Nasal cavity respiratory epithelium epithelial cell of viscerocranial mucosa (primary cell): Measurements from ENCODE around the gene B3GLCT. TPM values are rescaled to one million over a fixed set of nuclear protein-coding genes. Genes with fewer than 3 reads are reported as not detected.

Experiments
- total RNA-seq: library from RNA; depleted of rRNA; stranded (reverse); fragments of >200 nt; gene quantifications from 2 replicates; pipeline ENCODE4 v1.2.3, GENCODE V29; 2014

Gene B3GLCT
- total RNA-seq, result 6.7 and 7.2 TPM in 2 replicates

GRCh38 chr13:31199849-31200636, at the start of gene B3GLCT:
TSS of gene B3GLCT (plus strand) at chr13:31199975. CDS start at chr13:31200085, 110 bp downstream.

DNA sequence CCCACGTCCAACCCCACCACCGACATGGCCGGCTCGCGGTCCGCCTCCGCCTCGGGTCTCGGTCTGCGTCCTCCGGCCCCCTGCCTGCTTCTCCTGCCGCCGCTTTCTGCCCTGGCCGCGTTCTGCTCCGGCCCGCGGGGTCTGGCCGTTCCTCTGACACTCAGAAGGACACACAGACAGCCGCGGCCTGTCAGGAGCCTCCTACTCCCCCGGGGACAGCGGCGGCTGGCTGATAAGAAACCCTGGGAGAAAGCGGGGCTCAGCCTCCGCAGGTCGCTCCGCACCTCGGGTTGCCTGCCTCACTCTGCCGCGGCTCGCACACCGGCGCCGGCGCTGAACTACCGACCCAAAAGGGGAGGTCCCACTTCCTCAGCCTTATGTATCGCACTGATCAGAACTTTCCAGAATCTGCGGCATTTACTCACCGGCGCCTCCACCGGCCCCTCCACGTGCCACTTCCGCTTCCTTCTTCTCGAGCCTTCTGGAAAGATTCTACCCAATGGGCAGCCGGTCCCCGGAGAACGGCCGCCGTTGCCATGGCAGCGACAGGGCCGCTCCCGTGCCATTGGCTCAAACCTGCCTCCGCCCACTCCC, 38.1 kb upstream of the B3GLCT start, which contains the start of gene HSPH1:
Gene HSPH1 (minus strand): TSS at position 348 of the 594 bp plus-strand sequence. CDS start 322 bp downstream, at position 26.

Other genes with a start within 250 kb of the B3GLCT start
- 61.9 and 94.4 TPM in 2 replicates for gene HSPH1, start 38.1 kb upstream of the B3GLCT start, total RNA-seq